DOHH2 (cell line): ENCODE results near the gene PLA2G2E.

Experiments
- CTCF ChIP-seq: fragments of 200-600 bp; sonication (generic); IDR thresholded peaks from one replicate; pipeline ENCODE4 v1.5.1; 2014; ENCODE audit warnings: antibody characterized with exemption, mild to moderate bottlenecking, low read depth, low read length; ENCODE audit not compliant: poor library complexity, severe bottlenecking
- EZH2phosphoT487 ChIP-seq: fragments of 200-600 bp; sonication (generic); IDR thresholded peaks from 2 replicates; pipeline ENCODE4 v1.6.1; 2017; ENCODE audit warnings: borderline replicate concordance, mild to moderate bottlenecking, antibody characterized with exemption, low read length, moderate library complexity, mixed read lengths

DNA sequence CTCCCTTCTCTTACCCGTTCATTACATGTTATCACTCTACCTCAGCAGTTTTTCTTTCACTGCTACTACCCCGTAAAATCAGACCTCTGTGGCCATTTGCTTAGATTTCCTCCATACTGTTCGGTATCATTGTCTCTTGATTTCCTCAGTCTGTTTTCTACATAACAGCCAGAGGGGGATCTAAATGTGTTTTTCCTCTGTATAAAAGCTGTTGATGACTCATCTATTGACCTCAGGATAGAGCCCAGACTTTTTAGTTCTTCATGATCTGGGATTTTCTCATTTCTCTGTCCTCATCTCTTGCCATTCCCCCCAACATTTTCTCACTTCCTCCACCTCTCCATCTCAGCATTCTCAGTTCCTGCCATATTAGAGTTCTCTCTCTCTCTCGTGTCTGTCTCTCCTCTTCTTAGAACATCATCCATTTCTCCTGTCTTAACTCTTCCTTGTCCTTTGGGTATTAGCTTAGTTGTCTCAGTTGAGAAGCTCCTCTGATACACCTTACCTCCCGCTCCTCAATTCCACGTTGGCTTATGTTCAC, 30.7 kb downstream of the PLA2G2E start:
- TF ChIP-seq CTCF: no peak
- TF ChIP-seq EZH2phosphoT487: no peak
